COLO668 (cell line): ENCODE data around the gene VPREB3.

ENCODE experiments used
- DNase-seq: peaks from one replicate; lab custom pipeline; 2025; ENCODE audit not compliant: unreplicated experiment; lab: John Stamatoyannopoulos, UW

VPREB3 gene

DNA sequence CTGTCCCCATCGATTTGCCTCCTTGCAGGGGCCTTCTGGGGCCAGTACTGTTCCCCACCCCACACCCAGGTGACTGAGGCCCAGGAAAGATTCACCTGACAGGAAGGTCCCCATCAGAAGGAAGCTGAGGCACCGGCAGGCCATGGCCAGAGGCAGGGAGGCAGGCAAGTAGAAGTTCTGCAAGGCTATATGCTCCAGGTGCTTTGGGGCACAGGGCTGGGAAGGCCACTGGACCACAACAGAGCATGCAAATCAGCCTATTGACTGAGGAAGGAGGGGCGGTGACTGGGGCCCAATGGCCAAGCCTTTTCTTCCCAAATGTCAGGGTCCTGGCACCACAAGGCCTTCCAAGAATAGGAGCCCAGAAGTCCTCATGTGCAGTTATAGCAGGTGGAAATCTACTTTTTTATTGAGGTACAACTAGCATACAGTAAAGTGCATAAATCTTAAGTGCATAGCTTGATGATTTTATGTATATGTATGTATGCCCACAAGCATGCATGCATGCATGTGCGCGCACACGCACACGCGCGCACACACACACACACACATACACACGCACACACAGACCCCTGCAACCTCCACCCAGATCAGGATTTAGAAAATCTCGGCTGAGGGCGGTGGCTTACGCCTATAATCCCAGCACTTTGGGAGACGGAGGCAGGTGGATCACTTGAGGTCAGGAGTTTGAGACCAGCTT, at the start of gene VPREB3:
VPREB3 (minus strand) TSS at position 206 of the 700 bp plus-strand sequence; CDS start at position 144, 62 bp downstream.
- no peak for DNase-seq

GRCh38 chr22:23803001-23803819, 49.0 kb upstream of the VPREB3 start:
- DNase-seq, result no peak

DNA sequence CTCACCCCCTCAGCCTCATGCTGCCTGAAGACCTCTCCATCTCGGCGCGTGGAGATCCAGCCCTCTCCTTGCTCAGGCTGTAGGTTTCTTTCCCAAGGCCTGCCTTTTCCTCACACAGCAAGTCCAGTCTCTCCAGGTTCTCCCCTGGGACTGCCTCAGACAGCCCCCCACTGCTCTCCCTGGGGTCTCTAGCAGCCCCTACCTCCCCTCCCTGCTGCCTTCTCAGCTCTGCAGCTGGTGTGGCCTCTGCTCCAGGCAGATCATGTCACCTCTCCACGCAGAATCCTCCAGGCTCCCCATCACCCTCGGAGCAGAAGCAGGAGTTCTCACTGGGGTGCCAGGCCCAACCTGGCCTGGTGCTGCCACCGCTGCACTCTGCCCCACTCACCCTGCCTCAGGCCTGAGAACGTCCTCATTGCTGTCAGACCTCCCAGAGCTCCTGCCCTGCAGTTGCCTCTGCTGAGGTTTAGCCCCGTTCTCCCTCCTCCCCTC, 47.7 kb upstream of the VPREB3 start:
- no peak for DNase-seq

DNA sequence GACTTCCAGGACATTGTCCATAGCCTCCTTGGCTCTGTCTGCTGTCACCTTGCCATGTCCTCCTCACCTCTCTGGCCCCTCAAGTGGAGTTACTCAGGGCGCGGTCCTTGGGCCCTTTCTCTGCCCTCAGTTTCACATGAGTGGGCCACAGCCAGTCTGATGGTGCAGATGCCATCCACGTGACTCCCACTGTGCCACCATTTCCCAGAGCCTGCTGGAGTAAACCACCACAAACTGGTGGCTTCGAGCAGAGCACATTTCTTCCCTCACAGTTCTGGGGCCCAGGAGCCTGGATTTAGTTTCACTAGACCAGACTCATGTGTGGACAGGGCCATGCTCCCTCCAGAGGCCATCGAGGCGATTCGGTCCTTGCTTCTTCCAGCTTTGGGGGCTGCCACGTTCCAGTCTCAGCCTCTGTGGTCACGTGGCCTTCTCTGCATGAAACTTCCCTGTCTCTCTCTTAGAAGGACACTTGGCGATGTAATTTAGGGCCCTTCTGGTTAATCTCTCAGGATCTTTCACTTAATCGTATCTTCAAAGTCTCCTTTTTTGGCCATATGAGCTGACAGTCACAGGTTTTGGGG, 47.1 kb upstream of the VPREB3 start:
- DNase-seq, result no peak

DNA sequence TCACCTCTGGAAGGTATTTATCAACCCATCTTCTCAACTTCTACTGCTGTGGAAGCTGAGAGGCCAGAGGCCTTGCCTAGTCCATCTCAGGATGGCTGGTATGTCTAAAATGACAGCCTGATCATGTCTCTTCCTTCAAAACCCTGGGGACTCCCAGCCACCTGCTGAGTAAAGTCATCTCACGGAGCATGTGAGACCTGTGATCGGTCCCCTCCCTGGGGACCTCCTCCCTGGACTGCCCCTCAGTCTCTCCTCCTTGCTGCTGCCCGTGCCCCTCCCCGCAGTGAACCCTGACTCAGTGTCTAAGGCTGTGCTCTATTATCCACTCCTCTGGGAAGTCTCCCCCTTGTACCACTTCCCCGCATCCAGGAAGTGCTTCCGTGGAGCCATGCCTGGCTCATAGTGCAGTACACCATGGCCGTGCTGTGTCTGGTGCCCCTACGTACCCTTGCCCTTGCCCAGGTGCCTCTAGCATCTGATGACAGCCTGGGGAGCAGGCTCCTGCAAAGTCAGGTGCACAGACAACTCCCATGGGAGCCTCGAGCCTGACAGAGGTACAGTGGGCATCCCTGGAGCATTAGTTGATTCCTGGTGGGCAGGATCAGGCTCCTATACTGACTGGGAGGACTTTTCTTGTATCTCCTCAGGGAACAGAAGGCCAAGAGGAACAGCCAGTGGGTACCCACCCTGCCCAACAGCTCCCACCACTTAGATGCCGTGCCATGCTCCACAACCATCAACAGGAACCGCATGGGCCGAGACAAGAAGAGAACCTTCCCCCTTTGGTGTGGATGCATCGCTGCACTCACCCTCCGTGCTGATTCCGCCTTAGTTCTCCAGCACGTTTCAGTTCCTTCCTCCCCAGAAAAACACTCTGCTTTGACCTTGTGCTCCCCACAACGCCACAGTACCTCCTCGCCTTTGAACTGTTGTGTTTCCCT, 46.3 kb upstream of the VPREB3 start:
- no peak for DNase-seq

DNA sequence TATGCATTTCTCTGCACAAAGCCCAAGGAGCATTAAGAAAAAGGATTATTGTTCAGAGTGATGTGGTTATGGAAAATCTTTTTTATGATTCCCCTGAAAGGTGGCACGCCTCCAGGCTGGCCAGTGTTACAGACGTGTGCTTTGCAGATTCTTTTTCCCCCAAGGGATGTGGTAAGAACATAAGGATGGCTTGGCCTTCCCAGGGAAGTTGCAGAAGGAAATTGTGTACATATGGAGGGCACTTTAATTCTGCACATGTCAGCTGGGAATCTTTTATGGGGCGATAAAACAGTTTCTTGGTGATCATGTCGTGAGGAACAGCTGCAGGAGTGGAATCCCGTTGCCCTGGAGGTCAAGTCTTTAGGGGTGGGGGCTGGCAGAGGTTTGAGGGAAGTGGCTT, 42.2 kb upstream of the VPREB3 start:
- no peak for DNase-seq

GRCh38 chr22:23793326-23793725, 39.1 kb upstream of the VPREB3 start:
- DNase-seq, result no peak

DNA sequence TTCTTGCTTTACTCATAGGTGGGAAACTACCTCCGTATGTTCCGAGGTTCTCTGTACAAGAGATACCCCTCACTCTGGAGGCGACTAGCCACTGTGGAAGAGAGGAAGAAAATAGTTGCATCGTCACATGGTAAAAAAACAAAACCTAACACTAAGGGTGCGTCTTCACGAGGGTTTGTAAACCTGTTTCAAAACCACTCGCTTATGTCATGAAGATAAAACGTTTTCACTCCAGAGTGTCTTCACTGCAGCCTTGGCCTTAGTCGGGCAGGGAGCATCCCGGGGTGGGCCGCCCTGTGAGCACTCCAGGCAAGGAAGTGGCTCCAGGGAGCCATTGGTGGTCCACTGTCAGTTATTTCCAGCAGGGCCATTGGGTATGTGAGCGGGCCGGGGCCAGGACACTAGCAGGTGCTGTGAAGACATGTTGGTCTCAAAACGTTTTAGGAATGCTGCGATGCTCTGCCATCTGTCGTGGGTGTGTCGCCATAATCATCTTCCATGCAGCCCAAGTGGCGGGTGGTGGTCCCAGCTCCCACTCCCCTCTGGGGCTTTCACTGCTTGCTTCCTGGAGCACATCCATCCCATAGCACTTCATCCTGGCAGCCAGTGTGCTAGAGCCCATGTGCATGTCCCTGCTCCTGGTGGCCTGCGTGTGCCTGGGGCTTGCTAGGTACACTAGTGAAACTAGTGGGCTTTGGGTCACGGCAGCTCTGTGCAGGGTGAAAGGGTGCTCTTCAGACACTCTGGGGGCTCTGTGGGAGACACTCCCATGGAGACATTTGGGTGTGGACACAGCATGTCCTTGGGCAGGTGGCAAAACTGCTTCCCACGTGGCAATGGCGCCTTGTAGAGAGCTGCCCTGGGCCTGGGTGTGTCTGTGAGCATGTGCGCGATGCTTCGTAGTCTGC, 37.8 kb upstream of the VPREB3 start:
- DNase-seq, result no peak

- DNase-seq, result no peak
These were observed 36.9 kb upstream of the VPREB3 start for GRCh38 chr22:23790819-23791737.

GRCh38 chr22:23789638-23790037, 35.4 kb upstream of the VPREB3 start:
- peak; percentile 47 for DNase-seq

DNA sequence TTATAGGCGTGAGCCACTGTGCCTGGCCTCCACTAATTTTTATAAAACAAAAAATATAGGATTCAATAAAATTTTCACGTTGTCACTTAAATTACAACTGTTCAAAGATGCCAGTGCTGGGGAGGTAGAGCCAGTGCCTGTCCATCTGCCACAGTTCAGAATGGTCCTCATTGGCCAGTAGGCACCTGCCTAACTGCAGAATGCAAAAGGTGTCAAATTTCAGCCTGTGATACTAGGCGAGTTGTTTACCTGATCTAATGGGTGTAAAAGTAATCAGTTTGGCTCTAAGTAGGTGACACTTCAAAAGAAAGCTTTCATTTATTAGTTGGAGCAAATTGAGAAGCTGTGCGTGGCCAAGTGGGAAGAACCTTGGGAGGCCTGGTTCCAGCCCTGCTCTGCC, 34.9 kb upstream of the VPREB3 start:
- DNase-seq, result peak; percentile 43

- DNase-seq, result no peak
These were observed 33.7 kb upstream of the VPREB3 start for GRCh38 chr22:23787910-23788309.

DNA sequence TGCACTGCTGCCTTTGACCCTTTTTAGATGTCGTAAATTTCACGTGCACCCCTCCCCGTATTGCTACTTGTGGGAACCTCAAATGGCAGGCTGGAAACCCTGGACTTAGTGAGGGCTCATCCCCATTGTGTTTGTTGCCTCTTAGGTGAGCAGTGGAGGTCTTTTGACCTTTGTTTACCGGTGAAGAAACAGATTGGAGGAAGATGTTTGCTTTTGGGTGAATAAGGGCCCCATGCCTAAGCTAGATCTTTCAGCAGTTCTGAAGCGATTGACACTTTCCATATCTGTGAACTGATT, 33.3 kb upstream of the VPREB3 start:
- no peak for DNase-seq

DNA sequence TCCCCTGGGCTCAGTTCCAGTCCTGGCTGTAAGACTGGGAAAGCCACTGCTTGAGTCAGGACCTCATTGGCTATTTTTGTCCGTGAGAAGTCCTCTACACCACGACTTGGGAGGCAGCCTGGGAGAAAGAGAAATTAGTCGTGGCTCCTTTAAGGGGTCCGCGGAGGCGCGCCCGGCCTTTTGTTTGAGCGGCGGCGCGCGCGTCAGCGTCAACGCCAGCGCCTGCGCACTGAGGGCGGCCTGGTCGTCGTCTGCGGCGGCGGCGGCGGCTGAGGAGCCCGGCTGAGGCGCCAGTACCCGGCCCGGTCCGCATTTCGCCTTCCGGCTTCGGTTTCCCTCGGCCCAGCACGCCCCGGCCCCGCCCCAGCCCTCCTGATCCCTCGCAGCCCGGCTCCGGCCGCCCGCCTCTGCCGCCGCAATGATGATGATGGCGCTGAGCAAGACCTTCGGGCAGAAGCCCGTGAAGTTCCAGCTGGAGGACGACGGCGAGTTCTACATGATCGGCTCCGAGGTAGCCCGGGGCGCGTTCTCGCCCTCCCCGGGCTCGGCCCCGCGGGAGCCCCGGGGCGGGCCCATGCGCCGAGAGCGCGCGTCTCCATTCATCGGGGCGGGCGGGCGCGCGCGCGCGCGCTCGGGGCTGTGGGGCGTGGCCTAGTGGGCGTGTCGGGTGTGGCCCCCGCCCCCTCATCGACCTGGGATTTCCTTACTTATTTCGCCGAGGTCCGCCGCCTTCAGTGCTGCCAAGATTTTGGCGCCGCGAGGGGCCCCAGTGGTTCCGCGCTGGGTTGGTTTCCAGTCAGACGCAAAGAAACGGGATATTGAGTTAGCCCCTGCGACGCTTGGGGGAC, 32.8 kb upstream of the VPREB3 start, which contains the start of gene SMARCB1:
SMARCB1 (plus strand) TSS at position 215 of the 848 bp plus-strand sequence; CDS start at position 419, 204 bp downstream.
- DNase-seq, result peak; percentile 97

GRCh38 chr22:23786261-23786710, 32.1 kb upstream of the VPREB3 start:
- DNase-seq, result no peak

GRCh38 chr22:23784215-23784732, 30.0 kb upstream of the VPREB3 start:
- no peak for DNase-seq
